ENCODE data around the gene TSPAN18.

The TSPAN18 gene

GRCh38 chr11:44690651-44691050, 36.1 kb upstream of the TSPAN18 start:
- TF ChIP-seq CTCF (conservative IDR thresholded peaks at IDR 0.05; ENCODE audit: control insufficient read depth, insufficient read depth, low read depth, low read length), result no peak
- H3K4me3 ChIP-seq (ENCODE audit: control insufficient read depth, low read depth, low read length), result no peak overlapping the region
- DNase-seq (ENCODE audit: low read depth), result no peak

GRCh38 chr11:44692460-44692859, 34.3 kb upstream of the TSPAN18 start:
- TF ChIP-seq CTCF (conservative IDR thresholded peaks at IDR 0.05; ENCODE audit: control insufficient read depth, insufficient read depth, low read depth, low read length), result no peak
- no peak overlapping the region for H3K4me3 ChIP-seq (ENCODE audit: control insufficient read depth, low read depth, low read length)
- no peak for DNase-seq (ENCODE audit: low read depth)

GRCh38 chr11:44693654-44694119, 33.1 kb upstream of the TSPAN18 start:
- DNase-seq (ENCODE audit: low read depth), result no peak
- no peak overlapping the region for H3K4me3 ChIP-seq (ENCODE audit: control insufficient read depth, low read depth, low read length)
- TF ChIP-seq CTCF (conservative IDR thresholded peaks at IDR 0.05; ENCODE audit: control insufficient read depth, insufficient read depth, low read depth, low read length), result no peak

GRCh38 chr11:44694443-44694842, 32.3 kb upstream of the TSPAN18 start:
- DNase-seq (ENCODE audit: low read depth), result no peak
- H3K4me3 ChIP-seq (ENCODE audit: control insufficient read depth, low read depth, low read length), result no peak overlapping the region
- TF ChIP-seq CTCF (conservative IDR thresholded peaks at IDR 0.05; ENCODE audit: control insufficient read depth, insufficient read depth, low read depth, low read length), result no peak

GRCh38 chr11:44695169-44695833, 31.5 kb upstream of the TSPAN18 start:
- no peak for TF ChIP-seq CTCF (conservative IDR thresholded peaks at IDR 0.05; ENCODE audit: control insufficient read depth, insufficient read depth, low read depth, low read length)
- H3K4me3 ChIP-seq (ENCODE audit: control insufficient read depth, low read depth, low read length), result no peak overlapping the region
- DNase-seq (ENCODE audit: low read depth), result no peak

- no peak for DNase-seq (ENCODE audit: low read depth)
- no peak for TF ChIP-seq CTCF (conservative IDR thresholded peaks at IDR 0.05; ENCODE audit: control insufficient read depth, insufficient read depth, low read depth, low read length)
- no peak overlapping the region for H3K4me3 ChIP-seq (ENCODE audit: control insufficient read depth, low read depth, low read length)
These were observed 28.4 kb upstream of the TSPAN18 start for GRCh38 chr11:44698252-44698912.

All from fibroblast of mammary gland (primary cell).